H9 (cell line): Measurements from ENCODE around the gene GEN1. TPM values are rescaled to one million over a fixed set of nuclear protein-coding genes. Genes with fewer than 3 reads are reported as not detected.

Experiments
- DNase-seq: peaks from one replicate; pipeline ENCODE4 v3.0.0-alpha.2; 2017
- H2AFZ ChIP-seq: one replicate; pipeline ENCODE4 v1.6.1; 2013; ENCODE audit warnings: mild to moderate bottlenecking, low read length, control low read depth, moderate library complexity
- H2AK5ac ChIP-seq: 2 replicates; pipeline ENCODE4 v1.6.1; 2013; ENCODE audit warnings: low read length, control low read depth, mixed read lengths; ENCODE audit not compliant: insufficient read length
- H2BK120ac ChIP-seq: one replicate; pipeline ENCODE4 v1.6.1; 2013; ENCODE audit warnings: low read depth, mild to moderate bottlenecking, low read length, control low read depth, inconsistent platforms; ENCODE audit not compliant: poor library complexity, severe bottlenecking
- H2BK12ac ChIP-seq: 2 replicates; pipeline ENCODE4 v1.6.1; 2013; ENCODE audit warnings: low read length, control low read depth, mixed read lengths, low read depth; ENCODE audit not compliant: insufficient read length
- H2BK15ac ChIP-seq: 2 replicates; pipeline ENCODE4 v1.6.1; 2013; ENCODE audit warnings: low read depth, low read length, control low read depth
- H2BK20ac ChIP-seq: one replicate; pipeline ENCODE4 v1.6.1; 2013; ENCODE audit warnings: low read depth, mild to moderate bottlenecking, low read length, control low read depth, inconsistent platforms; ENCODE audit not compliant: poor library complexity, severe bottlenecking
- H2BK5ac ChIP-seq: 2 replicates; pipeline ENCODE4 v1.6.1; 2013; ENCODE audit warnings: low read length, control low read depth, mixed read lengths; ENCODE audit not compliant: insufficient read length
- H3K14ac ChIP-seq: 2 replicates; pipeline ENCODE4 v1.6.1; 2013; ENCODE audit warnings: low read length, control low read depth; ENCODE audit not compliant: insufficient read depth
- H3K18ac ChIP-seq: 2 replicates; pipeline ENCODE4 v1.6.1; 2013; ENCODE audit warnings: low read depth, mild to moderate bottlenecking, mixed read lengths, low read length, control low read depth; ENCODE audit not compliant: insufficient read length
- H3K23ac ChIP-seq: 2 replicates; pipeline ENCODE4 v1.6.1; 2013; ENCODE audit warnings: low read length, control low read depth, mixed read lengths, low read depth; ENCODE audit not compliant: insufficient read length
- H3K23me2 ChIP-seq: 2 replicates; pipeline ENCODE4 v1.6.1; 2013; ENCODE audit warnings: low read depth, mild to moderate bottlenecking, mixed read lengths, low read length, control low read depth; ENCODE audit not compliant: insufficient read length, poor library complexity, severe bottlenecking
- H3K27ac ChIP-seq: 2 replicates; pipeline ENCODE4 v1.5.1; 2013; ENCODE audit warnings: low read length, control low read depth, mixed read lengths, low read depth; ENCODE audit not compliant: insufficient read length
- H3K27me3 ChIP-seq: 2 replicates; pipeline ENCODE4 v1.6.1; 2013; ENCODE audit warnings: low read length, control low read depth, inconsistent platforms; ENCODE audit not compliant: insufficient read depth
- H3K4ac ChIP-seq: 2 replicates; pipeline ENCODE4 v1.6.1; 2013; ENCODE audit warnings: low read depth, mild to moderate bottlenecking, control low read depth, inconsistent platforms, low read length, moderate library complexity
- H3K4me1 ChIP-seq: 2 replicates; pipeline ENCODE4 v1.6.1; 2013; ENCODE audit warnings: low read length, control low read depth, inconsistent platforms; ENCODE audit not compliant: insufficient read depth
- H3K4me2 ChIP-seq: 2 replicates; pipeline ENCODE4 v1.6.1; 2013; ENCODE audit warnings: low read length, control low read depth, mixed read lengths; ENCODE audit not compliant: insufficient read length, insufficient read depth
- H3K56ac ChIP-seq: 2 replicates; pipeline ENCODE4 v1.6.1; 2013; ENCODE audit warnings: low read depth, mild to moderate bottlenecking, mixed read lengths, low read length, control low read depth; ENCODE audit not compliant: insufficient read length
- H3K79me1 ChIP-seq: 2 replicates; pipeline ENCODE4 v1.6.1; 2013; ENCODE audit warnings: low read depth, mild to moderate bottlenecking, moderate library complexity, low read length, control low read depth, inconsistent platforms; ENCODE audit not compliant: insufficient read depth, poor library complexity, severe bottlenecking
- H3K79me2 ChIP-seq: 2 replicates; pipeline ENCODE4 v1.6.1; 2013; ENCODE audit warnings: low read length, control low read depth, inconsistent platforms; ENCODE audit not compliant: insufficient read depth
- H3K9ac ChIP-seq: 2 replicates; pipeline ENCODE4 v1.6.1; 2013; ENCODE audit warnings: low read length, control low read depth, mixed read lengths; ENCODE audit not compliant: insufficient read length; ENCODE audit errors: extremely low read depth
- H3K9me3 ChIP-seq: one replicate; pipeline ENCODE4 v1.6.1; 2013; ENCODE audit warnings: low read depth, low read length, inconsistent platforms; ENCODE audit not compliant: control insufficient read depth
- H3T11ph ChIP-seq: one replicate; pipeline ENCODE4 v1.6.1; 2013; ENCODE audit warnings: mild to moderate bottlenecking, low read length, control low read depth, inconsistent platforms
- H4K20me1 ChIP-seq: one replicate; pipeline ENCODE4 v1.6.1; 2013; ENCODE audit not compliant: control insufficient read depth, insufficient read length, insufficient read depth
- H4K5ac ChIP-seq: 2 replicates; pipeline ENCODE4 v1.6.1; 2013; ENCODE audit warnings: low read depth, mild to moderate bottlenecking, mixed read lengths, low read length, control low read depth; ENCODE audit not compliant: insufficient read length
- H4K8ac ChIP-seq: replicated peaks from 2 replicates; pipeline ENCODE4 v1.6.1; 2013; ENCODE audit warnings: low read length, control low read depth, mixed read lengths, low read depth; ENCODE audit not compliant: insufficient read length
- H4K91ac ChIP-seq: 2 replicates; pipeline ENCODE4 v1.6.1; 2013; ENCODE audit warnings: low read depth, mild to moderate bottlenecking, moderate library complexity, mixed read lengths, low read length, control low read depth; ENCODE audit not compliant: insufficient read length
- H3K27ac Mint-ChIP-seq, 3 experiments: 2 replicates in 2 of 3; 3 replicates in 1 of 3; pipeline ENCODE4 v1.8.0; 2020 to 2021; ENCODE audit warnings: mixed read lengths in 3 of 3, mild to moderate bottlenecking in 1 of 3, moderate library complexity in 1 of 3
- H3K27me3 Mint-ChIP-seq: 2 replicates; pipeline ENCODE4 v1.8.0; 2021; ENCODE audit warnings: low read depth, mild to moderate bottlenecking, moderate library complexity, mixed read lengths
- H3K36me3 Mint-ChIP-seq, 3 experiments: 2 replicates in 2 of 3; 3 replicates in 1 of 3; pipeline ENCODE4 v1.8.0; 2020 to 2021; ENCODE audit warnings: low read depth in 3 of 3, mixed read lengths in 3 of 3; ENCODE audit not compliant: insufficient read depth in 1 of 3
- H3K4me1 Mint-ChIP-seq, 2 experiments: 2 replicates each; pipeline ENCODE4 v1.8.0; 2020; ENCODE audit warnings: mixed read lengths in 2 of 2
- H3K4me3 Mint-ChIP-seq, 2 experiments: 2 replicates in 1 of 2; 3 replicates in 1 of 2; pipeline ENCODE4 v1.8.0; 2020 to 2021; ENCODE audit warnings: mild to moderate bottlenecking in 2 of 2, mixed read lengths in 2 of 2, moderate library complexity in 1 of 2
- H3K9me3 Mint-ChIP-seq, 2 experiments: 2 replicates in 1 of 2; 3 replicates in 1 of 2; pipeline ENCODE4 v1.8.0; 2020; ENCODE audit warnings: mild to moderate bottlenecking in 2 of 2, mixed read lengths in 2 of 2, moderate library complexity in 1 of 2
- WGBS: extraction: QIAGEN DNeasy Blood & Tissue Kit; methylation state at CpG from one replicate; pipeline ENCODE4 v1.1.7; 2013; ENCODE audit warnings: missing lambda C conversion rate, low lambda C conversion rate, mixed read lengths; ENCODE audit not compliant: insufficient read length; ENCODE audit errors: extremely low coverage; 5-methylcytosine and 5-hydroxymethylcytosine counted together
- total RNA-seq: library from RNA; stranded (reverse); gene quantifications from 2 replicates; pipeline ENCODE4 v1.2.1, GENCODE V29; 2021
- TF ChIP-seq, protein P1 (sequence below): fragments of 200-600 bp; sonication (generic); conservative IDR thresholded peaks from 3 replicates; pipeline ENCODE4 v1.8.0; 2021; ENCODE audit warnings: antibody characterized with exemption, mild to moderate bottlenecking

GEN1 gene
- total RNA-seq, 1 experiment from 2014 or later = 28.1 TPM

DNA sequence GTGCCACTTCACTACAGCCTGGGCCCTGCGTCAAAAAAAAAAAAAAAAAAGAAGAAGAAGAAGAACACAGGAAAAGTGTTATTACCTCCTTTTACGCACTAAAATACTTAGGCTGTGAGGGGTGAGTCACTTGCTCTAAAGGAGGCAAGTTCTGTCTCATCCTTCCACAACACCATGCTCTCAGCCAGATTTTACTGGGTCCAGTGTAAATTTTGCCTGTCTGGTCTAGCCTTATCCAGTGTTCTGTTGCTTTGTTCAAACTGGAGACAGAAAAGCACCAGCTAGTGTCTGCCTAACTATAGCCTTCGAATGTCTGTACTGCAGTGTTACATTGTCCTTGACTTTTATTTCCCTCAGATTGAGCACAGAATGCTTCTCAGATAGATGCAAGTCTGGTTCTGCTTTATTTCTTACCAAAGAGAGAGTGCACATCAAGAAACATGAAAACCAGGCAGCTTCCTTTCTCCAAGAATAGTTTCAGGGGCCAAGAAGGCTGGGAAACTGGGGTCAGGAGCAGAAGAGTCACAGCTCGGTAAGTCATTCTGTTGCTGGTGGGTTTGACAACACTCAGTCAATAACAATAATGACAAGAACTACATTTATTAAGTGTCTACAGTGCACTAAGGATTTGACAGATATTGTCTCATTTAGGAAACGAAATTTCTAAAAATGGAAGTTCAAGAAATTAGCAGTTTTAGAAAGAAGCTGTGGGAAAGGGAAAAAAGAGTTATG lies 59.2 kb downstream of the GEN1 start:
- Histone ChIP-seq H3K27me3 (no peaks in the 10 kb centered on the region), H3K9ac (no peak overlapping the region), H3K23me2 (no peaks in the 10 kb centered on the region), H3K4ac (no peak overlapping the region), H4K5ac (no peak overlapping the region), H3K4me1 (no peaks in the 10 kb centered on the region), H4K91ac (no peak overlapping the region), H3K79me2 (no peaks in the 10 kb centered on the region), H3K4me2 (no peak overlapping the region), H3K79me1 (no peaks in the 10 kb centered on the region), H3K23ac (no peak overlapping the region), H2BK20ac (no peak overlapping the region), H3K14ac (no peak overlapping the region), H3K27ac (no peak overlapping the region), H3K56ac (no peak overlapping the region), H2BK5ac (no peak overlapping the region), H2AFZ (no peak overlapping the region), H4K8ac (no peak overlapping the region), H2BK12ac (no peak overlapping the region), H3K9me3 (no peaks in the 10 kb centered on the region), H2BK120ac (no peak overlapping the region), H4K20me1 (no peaks in the 10 kb centered on the region), H2AK5ac (no peak overlapping the region), H3T11ph (no peak overlapping the region), H2BK15ac (no peak overlapping the region), H3K18ac (no peak overlapping the region)
- no peak for DNase-seq
- TF ChIP-seq, protein P1, sequence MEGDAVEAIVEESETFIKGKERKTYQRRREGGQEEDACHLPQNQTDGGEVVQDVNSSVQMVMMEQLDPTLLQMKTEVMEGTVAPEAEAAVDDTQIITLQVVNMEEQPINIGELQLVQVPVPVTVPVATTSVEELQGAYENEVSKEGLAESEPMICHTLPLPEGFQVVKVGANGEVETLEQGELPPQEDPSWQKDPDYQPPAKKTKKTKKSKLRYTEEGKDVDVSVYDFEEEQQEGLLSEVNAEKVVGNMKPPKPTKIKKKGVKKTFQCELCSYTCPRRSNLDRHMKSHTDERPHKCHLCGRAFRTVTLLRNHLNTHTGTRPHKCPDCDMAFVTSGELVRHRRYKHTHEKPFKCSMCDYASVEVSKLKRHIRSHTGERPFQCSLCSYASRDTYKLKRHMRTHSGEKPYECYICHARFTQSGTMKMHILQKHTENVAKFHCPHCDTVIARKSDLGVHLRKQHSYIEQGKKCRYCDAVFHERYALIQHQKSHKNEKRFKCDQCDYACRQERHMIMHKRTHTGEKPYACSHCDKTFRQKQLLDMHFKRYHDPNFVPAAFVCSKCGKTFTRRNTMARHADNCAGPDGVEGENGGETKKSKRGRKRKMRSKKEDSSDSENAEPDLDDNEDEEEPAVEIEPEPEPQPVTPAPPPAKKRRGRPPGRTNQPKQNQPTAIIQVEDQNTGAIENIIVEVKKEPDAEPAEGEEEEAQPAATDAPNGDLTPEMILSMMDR = no peak
- H3K4me3 Mint-ChIP-seq = no peak overlapping the region
- peaks cover 29 to 31% of the 10 kb centered on the region in 2 experiments for H3K4me1 Mint-ChIP-seq
- peaks cover 15% of the 10 kb centered on the region for H3K27me3 Mint-ChIP-seq
- no peak overlapping the region; a peak in 2 of 7 replicates for H3K27ac Mint-ChIP-seq
- WGBS = no CpG with 5 or more reads among the region's 5 CpGs
- H3K36me3 Mint-ChIP-seq = no peaks in the 10 kb centered on the region
- no peaks in the 10 kb centered on the region for H3K9me3 Mint-ChIP-seq
